ENCODE data around the gene AKR1C1. TPM values are rescaled to one million over a fixed set of nuclear protein-coding genes. Genes with fewer than 3 reads are reported as not detected.
A peak's percentile ranks its signal among the peaks of the same experiment; 100 is the strongest.
"Not testable (repeated sequence)": the region's sequence is repeated elsewhere in the genome, so short reads cannot be mapped to it uniquely, and the experiment has no call there.

AKR1C1 gene
- total RNA-seq, 1 donor from 2014 or later = 63.2 TPM

- TF ChIP-seq, protein P1, sequence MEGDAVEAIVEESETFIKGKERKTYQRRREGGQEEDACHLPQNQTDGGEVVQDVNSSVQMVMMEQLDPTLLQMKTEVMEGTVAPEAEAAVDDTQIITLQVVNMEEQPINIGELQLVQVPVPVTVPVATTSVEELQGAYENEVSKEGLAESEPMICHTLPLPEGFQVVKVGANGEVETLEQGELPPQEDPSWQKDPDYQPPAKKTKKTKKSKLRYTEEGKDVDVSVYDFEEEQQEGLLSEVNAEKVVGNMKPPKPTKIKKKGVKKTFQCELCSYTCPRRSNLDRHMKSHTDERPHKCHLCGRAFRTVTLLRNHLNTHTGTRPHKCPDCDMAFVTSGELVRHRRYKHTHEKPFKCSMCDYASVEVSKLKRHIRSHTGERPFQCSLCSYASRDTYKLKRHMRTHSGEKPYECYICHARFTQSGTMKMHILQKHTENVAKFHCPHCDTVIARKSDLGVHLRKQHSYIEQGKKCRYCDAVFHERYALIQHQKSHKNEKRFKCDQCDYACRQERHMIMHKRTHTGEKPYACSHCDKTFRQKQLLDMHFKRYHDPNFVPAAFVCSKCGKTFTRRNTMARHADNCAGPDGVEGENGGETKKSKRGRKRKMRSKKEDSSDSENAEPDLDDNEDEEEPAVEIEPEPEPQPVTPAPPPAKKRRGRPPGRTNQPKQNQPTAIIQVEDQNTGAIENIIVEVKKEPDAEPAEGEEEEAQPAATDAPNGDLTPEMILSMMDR (IDR thresholded peaks at IDR 0.05; ENCODE audit: insufficient read depth, low read length, severe bottlenecking) = no peak
- H3K36me3 ChIP-seq (ENCODE audit: control insufficient read depth, insufficient read depth, low read length) = no peaks in the 10 kb centered on the region
- no peaks in the 10 kb centered on the region for H3K27me3 ChIP-seq (ENCODE audit: control insufficient read depth, insufficient read depth, low read length)
- FAIRE-seq (no peak), DNase-seq (ENCODE audit: low read depth) (no peak)
- no peak overlapping the region for H3K4me3 ChIP-seq (ENCODE audit: low read depth, low read length)
Observed at GRCh38 chr10:4947039-4947634, 16.1 kb upstream of the AKR1C1 start.

GRCh38 chr10:4947635-4948596, 15.3 kb upstream of the AKR1C1 start:
- TF ChIP-seq, protein P1 (IDR thresholded peaks at IDR 0.05; ENCODE audit: insufficient read depth, low read length, severe bottlenecking) = no peak
- Histone ChIP-seq H3K4me3 (ENCODE audit: low read depth, low read length) (no peak overlapping the region), H3K27me3 (ENCODE audit: control insufficient read depth, insufficient read depth, low read length) (no peaks in the 10 kb centered on the region), H3K36me3 (ENCODE audit: control insufficient read depth, insufficient read depth, low read length) (no peaks in the 10 kb centered on the region)
- FAIRE-seq = no peak
- DNase-seq (ENCODE audit: low read depth) = peak; percentile 99

DNA sequence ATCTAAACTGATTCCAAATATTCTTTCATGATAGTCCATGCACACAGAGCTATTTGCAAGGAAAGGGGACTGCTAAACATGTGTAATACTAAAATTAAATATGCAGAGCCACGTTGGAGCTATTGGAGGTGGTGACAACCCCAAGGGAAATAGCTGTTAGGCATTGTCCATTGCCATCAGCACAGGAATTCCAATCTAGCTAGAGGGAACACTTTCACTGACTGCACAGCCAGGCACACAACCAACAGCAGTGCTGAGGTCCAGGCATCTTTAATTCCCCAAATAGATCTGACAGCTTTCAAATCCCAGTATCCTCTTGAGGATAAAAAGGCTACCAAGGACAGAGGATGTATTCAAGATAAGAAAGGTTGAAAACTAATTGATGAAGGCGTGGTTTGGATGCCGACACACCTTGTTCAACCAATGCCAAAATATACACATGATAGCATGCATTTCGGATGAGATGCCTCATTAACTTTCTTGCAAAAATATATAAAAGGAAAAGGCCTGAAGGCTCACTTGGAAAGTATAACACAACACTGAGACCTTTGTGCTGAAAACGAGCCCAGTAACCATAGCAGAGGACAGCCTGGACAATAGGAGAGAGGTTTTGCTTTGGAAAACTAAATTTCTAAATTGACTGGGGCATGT, 11.6 kb upstream of the AKR1C1 start:
- not testable (repeated sequence) for H3K36me3 ChIP-seq (ENCODE audit: control insufficient read depth, insufficient read depth, low read length); FAIRE-seq; DNase-seq (ENCODE audit: low read depth); H3K4me3 ChIP-seq (ENCODE audit: low read depth, low read length); H3K27me3 ChIP-seq (ENCODE audit: control insufficient read depth, insufficient read depth, low read length)

DNA sequence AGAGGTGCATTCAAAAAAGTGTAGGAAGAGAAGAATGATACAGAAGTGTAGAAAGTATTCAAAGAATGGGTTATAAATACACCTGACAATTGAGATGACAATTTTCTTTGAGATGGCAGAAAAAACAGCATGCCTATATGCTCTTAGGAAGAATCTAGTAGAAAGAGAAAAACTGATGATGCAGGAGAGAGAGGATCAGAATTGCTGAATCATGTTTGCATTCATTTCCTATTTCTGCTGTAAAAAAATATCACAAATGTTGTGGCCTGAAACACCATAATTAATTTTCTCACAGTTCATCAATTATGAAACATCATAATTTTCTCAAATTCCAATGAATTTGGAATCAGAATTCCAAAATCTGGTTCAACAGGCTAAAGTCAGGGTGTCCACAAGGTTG, 9.8 kb upstream of the AKR1C1 start:
- no peak for DNase-seq (ENCODE audit: low read depth)
- Histone ChIP-seq H3K27me3 (ENCODE audit: control insufficient read depth, insufficient read depth, low read length) (no peaks in the 10 kb centered on the region), H3K4me3 (ENCODE audit: low read depth, low read length) (no peak overlapping the region), H3K36me3 (ENCODE audit: control insufficient read depth, insufficient read depth, low read length) (no peaks in the 10 kb centered on the region)
- no peak for FAIRE-seq
- TF ChIP-seq, protein P1 (IDR thresholded peaks at IDR 0.05; ENCODE audit: insufficient read depth, low read length, severe bottlenecking) = no peak

- peak; percentile 88 for FAIRE-seq
- not testable (repeated sequence) for H3K4me3 ChIP-seq (ENCODE audit: low read depth, low read length); DNase-seq (ENCODE audit: low read depth); H3K27me3 ChIP-seq (ENCODE audit: control insufficient read depth, insufficient read depth, low read length); H3K36me3 ChIP-seq (ENCODE audit: control insufficient read depth, insufficient read depth, low read length)
Observed at GRCh38 chr10:4956088-4956487, 7.1 kb upstream of the AKR1C1 start.

DNA sequence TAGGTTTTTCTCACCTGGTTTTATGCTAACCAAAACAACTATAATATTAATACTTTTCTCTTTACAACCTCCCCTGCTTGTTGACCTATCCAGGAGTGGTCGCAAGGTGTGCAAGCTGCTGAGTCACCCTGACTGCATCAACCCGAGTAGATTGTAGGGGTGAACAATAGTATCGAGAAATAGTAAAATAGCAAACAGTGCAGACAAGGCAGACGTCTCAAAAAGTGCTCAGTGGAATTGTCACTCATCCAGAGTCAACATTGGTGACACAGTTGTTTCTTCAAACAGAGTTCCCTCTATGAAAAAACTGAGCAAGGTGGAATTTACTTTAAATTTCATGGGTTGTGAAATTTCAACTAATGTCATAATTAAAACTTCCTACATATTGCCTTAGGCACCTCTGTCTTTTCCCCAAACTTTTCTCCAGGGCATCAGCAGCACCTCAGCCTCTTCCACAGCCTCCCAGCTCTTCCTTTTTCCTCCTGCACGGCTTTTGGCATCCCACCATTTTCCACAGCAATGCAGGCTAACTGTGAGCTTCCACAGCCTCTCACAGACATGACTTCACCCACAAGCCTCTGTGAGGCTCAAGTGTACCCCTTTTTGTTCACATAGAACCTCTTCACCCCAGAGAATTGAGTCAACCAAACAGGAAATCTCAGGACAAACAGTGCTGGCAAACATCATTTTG, 6.1 kb upstream of the AKR1C1 start:
- DNase-seq (ENCODE audit: low read depth) = peak; percentile 65
- not testable (repeated sequence) for H3K27me3 ChIP-seq (ENCODE audit: control insufficient read depth, insufficient read depth, low read length); H3K4me3 ChIP-seq (ENCODE audit: low read depth, low read length); H3K36me3 ChIP-seq (ENCODE audit: control insufficient read depth, insufficient read depth, low read length)
- peak; percentile 91 for FAIRE-seq

GRCh38 chr10:4961558-4961957, 1.7 kb upstream of the AKR1C1 start:
- H3K4me3 ChIP-seq (ENCODE audit: low read depth, low read length); H3K36me3 ChIP-seq (ENCODE audit: control insufficient read depth, insufficient read depth, low read length); DNase-seq (ENCODE audit: low read depth); FAIRE-seq; H3K27me3 ChIP-seq (ENCODE audit: control insufficient read depth, insufficient read depth, low read length): not testable (repeated sequence)

GRCh38 chr10:4962308-4962707, 907 bp upstream of the AKR1C1 start:
- not testable (repeated sequence) for H3K4me3 ChIP-seq (ENCODE audit: low read depth, low read length); H3K36me3 ChIP-seq (ENCODE audit: control insufficient read depth, insufficient read depth, low read length); FAIRE-seq; H3K27me3 ChIP-seq (ENCODE audit: control insufficient read depth, insufficient read depth, low read length)
- peak; percentile 98 for DNase-seq (ENCODE audit: low read depth)

- DNase-seq (ENCODE audit: low read depth); FAIRE-seq; H3K27me3 ChIP-seq (ENCODE audit: control insufficient read depth, insufficient read depth, low read length): not testable (repeated sequence)
- Histone ChIP-seq H3K4me3 (ENCODE audit: low read depth, low read length) (peak overlapping the region; percentile 37), H3K36me3 (ENCODE audit: control insufficient read depth, insufficient read depth, low read length) (peaks cover 10% of the 10 kb centered on the region)
Observed at GRCh38 chr10:4963815-4964154, 570 bp downstream of the AKR1C1 start.

- not testable (repeated sequence) for H3K27me3 ChIP-seq (ENCODE audit: control insufficient read depth, insufficient read depth, low read length); H3K4me3 ChIP-seq (ENCODE audit: low read depth, low read length); DNase-seq (ENCODE audit: low read depth); FAIRE-seq
- peaks cover 17% of the 10 kb centered on the region for H3K36me3 ChIP-seq (ENCODE audit: control insufficient read depth, insufficient read depth, low read length)
Observed at GRCh38 chr10:4965763-4966162, 2.5 kb downstream of the AKR1C1 start.

All from bronchial epithelial cell (primary cell).